Pancreas (tissue), 10 donors: ENCODE measurements around the gene CHD9. TPM values are rescaled to one million over a fixed set of nuclear protein-coding genes. Genes with fewer than 3 reads are reported as not detected.
"Not testable (repeated sequence)": the region's sequence is repeated elsewhere in the genome, so short reads cannot be mapped to it uniquely, and the experiment has no call there.

ENCODE experiments used
- ATAC-seq, 4 donors: fragments of 200-7000 bp; cut with Tn5 transposase; one replicate each; pipeline versions ENCODE4 v1.8.0 to v1.9.1; 2020; ENCODE audit warnings: mild to moderate bottlenecking in 4 of 4, moderate library complexity in 4 of 4
- DNase-seq, 6 donors: peaks; one replicate each; pipeline ENCODE4 v3.0.0-alpha.2; 2020
- FAIRE-seq: peaks from 2 replicates; lab custom pipeline; 2012; peaks lifted over from hg19 to GRCh38; lab: Jason Lieb, UNC
- H3K27ac ChIP-seq, 4 donors: fragments of 200-600 bp; sonication (generic); 1 replicate in 3 of 4; 2 replicates in 1 of 4; pipeline versions ENCODE4 v1.5.0 to v1.8.0; 2020
- H3K27me3 ChIP-seq, 4 donors: fragments of 200-600 bp; one replicate each; pipeline ENCODE4 v1.8.0; 2021
- H3K36me3 ChIP-seq, 3 donors: fragments of 200-600 bp; sonication (generic) in 1 of 3; one replicate each; pipeline versions ENCODE4 v1.5.0 to v1.8.0; 2020 to 2021
- H3K4me1 ChIP-seq, 3 donors: fragments of 200-600 bp; one replicate each; pipeline ENCODE4 v1.8.0; 2021
- H3K4me3 ChIP-seq, 4 donors: fragments of 200-600 bp; sonication (generic) in 2 of 4; one replicate each; pipeline versions ENCODE4 v1.5.0 to v1.8.0; 2020 to 2021
- H3K9me3 ChIP-seq, 4 donors: fragments of 200-600 bp; one replicate each; pipeline ENCODE4 v1.8.0; 2021
- WGBS, 2 donors: extraction: QIAGEN DNeasy Blood & Tissue Kit; methylation state at CpG; one replicate each; pipeline ENCODE4 v1.1.7; 2013; 5-methylcytosine and 5-hydroxymethylcytosine counted together
- intact Hi-C, 3 donors: fragments of 100-400 bp; cut with DNase I; formaldehyde crosslinking; loops; one replicate each; pipeline versions ENCODE4 v1.11.1 to v1.14.2; 2022
- polyA plus RNA-seq, 2 donors: library from polyadenylated mRNA; stranded (reverse); fragments of 200-250 nt; gene quantifications; one replicate each; pipeline ENCODE4 v1.2.3, GENCODE V29; 2013
- total RNA-seq, 6 donors: library from RNA; stranded (reverse); fragmentation: NEBNext Ultra II Directional in 4 of 6; extraction: Animal tissue kit (Norgen Biotek cat#: 25700) in 4 of 6; gene quantifications; one replicate each; pipeline versions ENCODE4 v1.2.1 to v1.2.4, GENCODE V29; 2021 to 2023
- TF ChIP-seq, protein P1 (sequence below), 4 donors: fragments of 200-600 bp; sonication (generic) in 3 of 4; IDR thresholded peaks; one replicate each; pipeline versions ENCODE4 v1.5.0 to v1.8.0; 2021; ENCODE audit warnings: antibody characterized with exemption in 4 of 4
- donor health status: healthy with polysubstance abuse.
- donor health status: DM: no; HTN: no; CAD: no; lungs with moderate emphysema.
- donor health status: DM: no; HTN: no; CAD: no.
- donor health status: control.
- donor health status: control.
- donor health status: Bipolar disorder and iron deficiency.
- donor health status: DM: yes; HTN: yes; CAD: no.
- donor health status: DM: no; HTN: no; CAD: no.
- donor health status: DM: no; HTN: no; CAD: no.
- donor health status: DM: yes; HTN: yes; CAD: no.

The CHD9 gene
- total and polyA plus RNA-seq, 8 donors, result 7.2 to 40.9 (median 30.1) TPM

DNA sequence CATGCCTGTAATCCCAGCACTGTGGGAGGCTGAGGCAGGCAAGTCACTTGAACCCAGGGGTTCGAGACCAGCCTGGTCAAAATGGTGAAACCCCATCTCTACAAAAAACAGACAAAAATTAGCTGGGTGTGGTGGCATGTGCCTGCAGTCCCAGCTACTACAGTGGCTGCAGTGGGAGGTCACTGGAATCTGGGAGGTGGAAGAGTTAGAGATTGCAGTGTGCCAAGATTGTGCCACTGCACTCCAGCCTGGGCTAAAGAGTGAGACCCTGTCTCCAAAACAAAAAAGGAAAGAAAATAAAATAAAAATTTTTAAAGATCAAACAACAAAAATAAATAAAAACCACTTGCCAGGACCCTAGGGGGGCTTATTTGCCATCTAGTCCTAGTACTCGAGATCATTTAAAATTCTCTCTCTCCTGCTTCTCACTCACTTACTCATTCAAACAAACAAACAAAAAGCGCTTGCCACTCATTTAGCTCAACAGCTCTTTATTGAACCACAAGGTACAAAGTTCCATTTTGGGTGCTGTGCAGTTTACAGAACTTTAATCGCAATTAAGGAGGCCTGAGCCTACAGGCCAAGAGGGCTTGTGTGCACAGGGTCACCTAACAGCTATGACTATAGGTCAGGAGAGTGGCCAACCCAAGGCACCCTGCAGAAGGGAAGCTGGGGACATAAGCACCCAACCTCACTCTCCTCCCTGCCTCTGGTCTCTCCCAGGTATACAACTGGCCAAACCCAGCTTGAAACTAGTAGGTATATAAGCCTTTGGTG lies 6.5 kb upstream of the CHD9 start:
- no peak overlapping the region for H3K27ac ChIP-seq
- ATAC-seq, result no peak
- whole genome bisulfite sequencing, 2 donors, result 61 to 64% methylated on average over 4 of the region's 4 CpGs
- H3K36me3 ChIP-seq, result no peaks in the 10 kb centered on the region
- no peaks in the 10 kb centered on the region for H3K27me3 ChIP-seq
- no peak for DNase-seq
- intact Hi-C loops, result no loop called here
- TF ChIP-seq, protein P1, sequence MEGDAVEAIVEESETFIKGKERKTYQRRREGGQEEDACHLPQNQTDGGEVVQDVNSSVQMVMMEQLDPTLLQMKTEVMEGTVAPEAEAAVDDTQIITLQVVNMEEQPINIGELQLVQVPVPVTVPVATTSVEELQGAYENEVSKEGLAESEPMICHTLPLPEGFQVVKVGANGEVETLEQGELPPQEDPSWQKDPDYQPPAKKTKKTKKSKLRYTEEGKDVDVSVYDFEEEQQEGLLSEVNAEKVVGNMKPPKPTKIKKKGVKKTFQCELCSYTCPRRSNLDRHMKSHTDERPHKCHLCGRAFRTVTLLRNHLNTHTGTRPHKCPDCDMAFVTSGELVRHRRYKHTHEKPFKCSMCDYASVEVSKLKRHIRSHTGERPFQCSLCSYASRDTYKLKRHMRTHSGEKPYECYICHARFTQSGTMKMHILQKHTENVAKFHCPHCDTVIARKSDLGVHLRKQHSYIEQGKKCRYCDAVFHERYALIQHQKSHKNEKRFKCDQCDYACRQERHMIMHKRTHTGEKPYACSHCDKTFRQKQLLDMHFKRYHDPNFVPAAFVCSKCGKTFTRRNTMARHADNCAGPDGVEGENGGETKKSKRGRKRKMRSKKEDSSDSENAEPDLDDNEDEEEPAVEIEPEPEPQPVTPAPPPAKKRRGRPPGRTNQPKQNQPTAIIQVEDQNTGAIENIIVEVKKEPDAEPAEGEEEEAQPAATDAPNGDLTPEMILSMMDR (IDR thresholded peaks at IDR 0.05), result no peak
- H3K4me1 ChIP-seq, result no peaks in the 10 kb centered on the region
- no peak for FAIRE-seq
- no peaks in the 10 kb centered on the region for H3K9me3 ChIP-seq
- H3K4me3 ChIP-seq, result no peak overlapping the region

DNA sequence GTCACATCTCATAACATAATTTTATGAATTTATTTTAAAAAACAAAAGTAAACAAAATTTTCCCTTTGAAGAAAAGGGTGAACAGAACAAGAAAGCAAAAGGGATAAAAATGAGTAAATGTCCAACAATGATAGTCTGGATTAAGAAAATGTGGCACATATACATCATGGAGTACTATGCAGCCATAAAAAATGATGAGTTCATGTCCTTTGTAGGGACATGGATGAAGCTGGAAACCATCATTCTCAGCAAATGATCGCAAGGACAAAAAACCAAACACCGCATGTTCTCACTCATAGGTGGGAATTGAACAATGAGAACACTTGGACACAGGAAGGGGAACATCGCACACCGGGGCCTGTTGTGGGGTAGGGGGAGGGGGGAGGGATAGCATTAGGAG lies 3.5 kb upstream of the CHD9 start:
- H3K27ac ChIP-seq, H3K9me3 ChIP-seq, FAIRE-seq, H3K27me3 ChIP-seq, ATAC-seq, DNase-seq, H3K36me3 ChIP-seq, H3K4me3 ChIP-seq: not testable (repeated sequence)
- WGBS, 2 donors, result 82 to 93% methylated on average over 3 to 4 of the region's 4 CpGs
- intact Hi-C loops, result loop anchor here in 2 of 3 donors (10.0 kb wide), 2 partner anchors 104 to 234 kb away; no protein-coding TSS in a partner anchor
- peaks cover 0 to 11% (median 0%) of the 10 kb centered on the region in 3 donors for H3K4me1 ChIP-seq

DNA sequence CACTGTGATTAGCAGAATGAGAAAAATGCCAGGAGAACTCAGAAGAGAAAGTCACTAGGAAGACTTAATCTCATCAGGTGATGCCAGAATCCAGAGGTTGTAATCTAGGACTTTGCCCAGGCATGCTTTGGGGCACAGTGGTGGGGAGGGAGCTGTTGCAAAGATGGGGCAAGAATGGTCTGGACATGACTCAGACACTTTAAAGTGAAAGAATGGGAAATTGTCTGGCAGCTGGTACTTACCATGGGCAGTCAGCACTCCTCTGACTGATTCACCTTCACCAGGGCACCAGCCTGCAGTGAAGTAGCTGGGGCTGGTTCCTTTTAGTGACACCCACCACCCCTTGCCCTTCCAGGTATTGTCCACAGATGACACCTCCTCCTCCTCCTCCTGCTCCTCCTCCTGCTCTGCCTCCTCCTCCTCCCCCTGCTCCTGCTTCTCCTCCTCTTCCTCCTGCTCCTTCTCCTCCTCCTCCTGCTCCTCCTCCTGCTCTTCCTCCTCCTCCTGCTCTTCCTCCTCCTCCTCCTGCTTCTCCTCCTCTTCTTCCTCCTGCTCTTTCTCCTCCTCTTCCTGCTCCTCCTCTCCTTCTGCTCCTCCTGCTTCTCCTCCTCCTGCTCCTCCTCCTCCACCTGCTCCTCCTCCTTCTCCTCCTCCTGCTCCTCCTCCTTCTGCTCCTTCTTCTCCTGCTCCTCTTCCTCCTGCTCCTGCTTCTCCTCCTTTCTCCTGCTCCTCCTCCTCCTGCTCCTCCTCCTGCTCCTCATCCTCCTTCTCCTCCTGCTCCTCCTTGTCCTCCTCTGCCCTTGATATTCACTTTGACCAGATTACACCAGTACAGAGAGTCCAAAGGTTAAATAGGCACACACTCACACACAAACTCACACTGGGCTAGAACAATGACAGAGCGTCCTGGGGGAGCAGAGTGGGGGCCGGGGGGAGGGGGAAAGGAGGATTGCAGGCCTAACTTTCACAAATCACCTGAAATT lies 2.0 kb upstream of the CHD9 start, which contains the start of gene CHD9NB:
Gene CHD9NB, minus strand, starts transcription at position 379 of the 983 bp plus-strand sequence. CDS start 8,739 bp downstream, outside the sequence.
- no peak within 1 kb of the TSS for H3K4me3 ChIP-seq
- TF ChIP-seq, protein P1 (IDR thresholded peaks at IDR 0.05), result no peak
- intact Hi-C loops, result loop anchor here in 2 of 3 donors (10.0 kb wide), 2 partner anchors 102 to 232 kb away; no protein-coding TSS in a partner anchor
- WGBS, 2 donors, result 22 to 32% methylated on average over 2 of the region's 2 CpGs
- H3K36me3 ChIP-seq, result no peaks in the 10 kb centered on the region
- no peaks in the 10 kb centered on the region for H3K9me3 ChIP-seq
- DNase-seq (peak in 1 of 6 donors; percentile 31), ATAC-seq (peak; percentile 3 to 29 (median 6)), FAIRE-seq (no peak)
- no peaks in the 10 kb centered on the region for H3K27me3 ChIP-seq
- peaks cover 0 to 11% (median 0%) of the 10 kb centered on the region in 3 donors for H3K4me1 ChIP-seq
- H3K27ac ChIP-seq, result no peak within 1 kb of the TSS

DNA sequence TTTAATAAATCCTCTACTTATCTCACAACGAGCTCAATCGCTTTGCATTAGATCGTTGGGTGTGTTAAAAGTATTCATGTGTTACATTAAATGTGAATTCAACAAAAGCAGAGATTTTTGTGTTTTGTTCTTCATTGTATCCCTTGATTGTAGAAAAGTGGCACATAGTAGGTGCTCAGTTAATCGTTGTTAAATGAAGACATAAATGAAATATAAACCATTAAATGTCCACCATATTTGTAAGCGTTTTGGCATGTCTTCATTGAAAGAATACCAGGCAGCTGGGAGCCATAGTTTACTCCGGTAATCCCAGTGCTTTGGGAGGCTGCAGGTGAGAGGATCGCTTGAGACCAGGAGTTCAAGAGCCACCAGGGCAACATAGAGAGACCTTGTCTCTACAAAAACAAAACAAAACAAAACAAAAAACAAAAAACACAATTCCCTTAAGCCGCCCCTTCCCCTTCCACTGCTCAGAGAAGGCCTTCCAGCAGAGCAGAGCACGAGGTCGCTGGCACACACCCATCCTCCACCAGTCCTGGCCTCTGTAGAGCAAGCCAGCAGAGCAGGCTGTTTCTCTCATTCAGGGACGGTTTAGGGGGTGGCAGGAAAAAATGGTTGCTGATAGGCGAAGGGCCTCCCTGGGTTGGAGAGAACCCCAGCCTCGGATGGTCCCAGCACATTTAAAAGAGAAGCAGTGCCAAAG lies 673 bp upstream of the CHD9 start:
- peak; percentile 45 to 56 (median 48) for ATAC-seq
- H3K36me3 ChIP-seq, result no peaks in the 10 kb centered on the region
- peak overlapping the region in 2 of 4 donors; percentile 69 to 81 for H3K27ac ChIP-seq
- peaks cover 0 to 11% (median 0%) of the 10 kb centered on the region in 3 donors for H3K4me1 ChIP-seq
- H3K27me3 ChIP-seq, result no peaks in the 10 kb centered on the region
- WGBS, 2 donors, result 45 to 54% methylated on average over 13 of the region's 13 CpGs
- intact Hi-C loops, result loop anchor here in 2 of 3 donors (10.0 kb wide), 2 partner anchors 101 to 231 kb away; no protein-coding TSS in a partner anchor
- peak in 4 of 6 donors; percentile 35 to 56 (median 55) for DNase-seq
- TF ChIP-seq, protein P1 (IDR thresholded peaks at IDR 0.05), result no peak
- peak overlapping the region in 3 of 4 donors; percentile 65 to 76 (median 68) for H3K4me3 ChIP-seq
- no peaks in the 10 kb centered on the region for H3K9me3 ChIP-seq
- no peak for FAIRE-seq
